ENCODE data around the gene ZFYVE28.
A peak's percentile ranks its signal among the peaks of the same experiment; 100 is the strongest.

Gene ZFYVE28

DNA sequence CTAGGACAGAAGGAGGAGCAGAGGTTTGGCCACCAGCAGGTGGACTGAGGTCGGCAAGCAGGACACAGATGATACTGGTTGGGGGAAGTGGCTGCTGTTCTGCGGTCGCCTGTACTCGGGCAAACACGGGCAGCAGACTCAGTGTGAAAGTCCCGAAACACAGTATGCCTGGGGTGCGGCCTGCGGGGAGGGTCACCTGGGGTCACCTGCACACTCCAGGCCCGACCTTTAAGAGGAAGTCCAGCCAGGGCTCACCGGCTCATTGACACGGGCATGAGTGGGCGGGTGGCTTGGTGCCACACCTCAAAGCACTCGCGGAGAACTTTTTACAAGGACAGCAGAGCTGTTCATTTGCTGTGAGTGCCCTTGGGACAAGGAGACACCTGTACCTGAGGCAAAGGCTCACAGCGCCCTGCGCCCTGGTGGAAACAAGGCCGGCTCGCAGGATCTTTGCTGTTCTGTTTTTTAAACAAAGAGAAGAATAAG lies 85.0 kb downstream of the ZFYVE28 start:
- DNase-seq (ENCODE audit: low spot score), result peak; percentile 78
- in situ Hi-C loops (cut with MboI; ENCODE audit: low pct_unique_long_range_greater_than_20kb, low sequenced_read_pairs, unreplicated experiment), result no loop called here
- TF ChIP-seq CTCF (IDR thresholded peaks at IDR 0.05; ENCODE audit: extremely low read depth, insufficient read depth, missing control alignments), result no peak

DNA sequence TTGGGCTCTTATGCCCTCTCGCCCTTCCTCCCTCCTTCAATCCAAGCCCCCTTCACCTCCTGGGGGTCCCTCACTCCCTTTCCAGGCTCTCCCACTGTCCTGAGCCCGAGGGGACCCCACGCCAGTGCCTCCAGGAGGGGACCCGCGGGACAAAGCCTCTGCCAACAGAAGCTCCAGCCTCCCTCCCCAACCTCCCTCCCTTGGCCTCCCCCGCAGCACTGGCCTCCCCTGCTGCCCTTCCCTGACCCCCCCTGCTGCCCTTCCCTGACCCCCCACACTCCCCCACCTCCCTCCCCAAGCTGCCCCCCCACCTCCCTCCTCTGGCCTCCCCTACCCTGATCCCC lies 85.5 kb downstream of the ZFYVE28 start:
- no peak for DNase-seq (ENCODE audit: low spot score)
- no peak for TF ChIP-seq CTCF (IDR thresholded peaks at IDR 0.05; ENCODE audit: extremely low read depth, insufficient read depth, missing control alignments)
- in situ Hi-C loops (cut with MboI; ENCODE audit: low pct_unique_long_range_greater_than_20kb, low sequenced_read_pairs, unreplicated experiment), result no loop called here

GRCh38 chr4:2332201-2332975 lies 86.1 kb downstream of the ZFYVE28 start:
- in situ Hi-C loops (cut with MboI; ENCODE audit: low pct_unique_long_range_greater_than_20kb, low sequenced_read_pairs, unreplicated experiment), result no loop called here
- TF ChIP-seq CTCF (IDR thresholded peaks at IDR 0.05; ENCODE audit: extremely low read depth, insufficient read depth, missing control alignments), result no peak
- DNase-seq (ENCODE audit: low spot score), result no peak

DNA sequence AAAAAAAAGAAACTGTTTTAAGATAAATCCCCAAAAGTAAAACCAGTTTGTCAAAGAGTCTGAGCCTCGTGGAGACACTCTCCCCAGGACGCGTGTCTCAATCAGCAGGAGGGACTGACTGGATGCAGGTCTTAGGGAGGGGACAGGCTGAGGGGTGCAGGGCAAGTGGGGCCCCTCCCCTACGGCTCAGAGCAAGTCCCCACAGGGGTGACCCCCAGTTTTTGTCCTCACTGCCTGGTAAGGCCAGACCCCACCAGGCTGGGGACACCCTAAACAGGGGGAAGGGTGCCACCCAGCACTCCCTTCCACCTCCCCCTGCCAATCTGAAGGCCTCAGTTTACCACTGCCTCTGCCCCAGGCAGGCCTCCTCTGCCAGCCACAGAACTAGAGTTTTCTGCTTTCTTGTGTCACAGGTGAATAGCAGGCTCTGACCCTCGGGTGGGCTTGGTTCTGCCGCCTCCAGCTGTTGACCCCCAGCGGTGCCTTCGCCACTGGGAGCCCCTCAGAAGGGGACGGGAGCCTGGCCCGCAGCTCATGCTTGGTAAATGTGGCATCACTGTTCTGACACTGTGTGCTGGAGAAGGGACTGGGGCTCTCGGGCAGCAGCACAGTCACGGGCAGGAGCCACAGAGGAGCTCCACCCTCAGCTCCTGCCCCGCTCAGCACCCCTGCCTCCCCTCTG lies 86.8 kb downstream of the ZFYVE28 start:
- in situ Hi-C loops (cut with MboI; ENCODE audit: low pct_unique_long_range_greater_than_20kb, low sequenced_read_pairs, unreplicated experiment), result no loop called here
- no peak for DNase-seq (ENCODE audit: low spot score)
- no peak for TF ChIP-seq CTCF (IDR thresholded peaks at IDR 0.05; ENCODE audit: extremely low read depth, insufficient read depth, missing control alignments)

DNA sequence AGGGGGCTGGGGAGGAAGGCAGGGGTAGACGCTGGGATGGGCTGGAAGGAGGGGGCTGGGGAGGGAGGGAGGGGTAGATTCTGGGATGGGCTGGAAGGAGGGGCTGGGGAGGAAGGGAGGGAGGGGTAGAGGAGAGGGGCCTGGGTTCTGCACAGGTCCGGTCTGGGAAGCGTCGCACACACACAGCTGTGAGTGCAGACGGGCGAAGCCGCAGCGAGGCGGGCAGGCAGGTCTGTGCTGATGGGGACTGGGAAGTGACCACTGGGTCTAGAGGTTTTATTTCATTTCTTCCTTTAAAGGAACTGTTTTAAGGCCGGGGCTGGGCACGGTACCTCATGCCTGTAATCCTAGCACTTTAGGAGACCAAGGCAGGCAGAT lies 87.4 kb downstream of the ZFYVE28 start:
- no peak for TF ChIP-seq CTCF (IDR thresholded peaks at IDR 0.05; ENCODE audit: extremely low read depth, insufficient read depth, missing control alignments)
- DNase-seq (ENCODE audit: low spot score), result no peak
- in situ Hi-C loops (cut with MboI; ENCODE audit: low pct_unique_long_range_greater_than_20kb, low sequenced_read_pairs, unreplicated experiment), result no loop called here

- in situ Hi-C loops (cut with MboI; ENCODE audit: low pct_unique_long_range_greater_than_20kb, low sequenced_read_pairs, unreplicated experiment), result no loop called here
- TF ChIP-seq CTCF (IDR thresholded peaks at IDR 0.05; ENCODE audit: extremely low read depth, insufficient read depth, missing control alignments), result no peak
- no peak for DNase-seq (ENCODE audit: low spot score)
Measured at GRCh38 chr4:2330091-2331042, 88.1 kb downstream of the ZFYVE28 start.

Data from GM13977 (cell line).